IPS DF 19.7 (cell line): ENCODE results near the gene P4HB.

Source experiments
- DNase-seq: peaks from one replicate; pipeline ENCODE4 v3.0.0-alpha.2; 2013; ENCODE audit warnings: low read depth, low spot score

Gene P4HB

DNA sequence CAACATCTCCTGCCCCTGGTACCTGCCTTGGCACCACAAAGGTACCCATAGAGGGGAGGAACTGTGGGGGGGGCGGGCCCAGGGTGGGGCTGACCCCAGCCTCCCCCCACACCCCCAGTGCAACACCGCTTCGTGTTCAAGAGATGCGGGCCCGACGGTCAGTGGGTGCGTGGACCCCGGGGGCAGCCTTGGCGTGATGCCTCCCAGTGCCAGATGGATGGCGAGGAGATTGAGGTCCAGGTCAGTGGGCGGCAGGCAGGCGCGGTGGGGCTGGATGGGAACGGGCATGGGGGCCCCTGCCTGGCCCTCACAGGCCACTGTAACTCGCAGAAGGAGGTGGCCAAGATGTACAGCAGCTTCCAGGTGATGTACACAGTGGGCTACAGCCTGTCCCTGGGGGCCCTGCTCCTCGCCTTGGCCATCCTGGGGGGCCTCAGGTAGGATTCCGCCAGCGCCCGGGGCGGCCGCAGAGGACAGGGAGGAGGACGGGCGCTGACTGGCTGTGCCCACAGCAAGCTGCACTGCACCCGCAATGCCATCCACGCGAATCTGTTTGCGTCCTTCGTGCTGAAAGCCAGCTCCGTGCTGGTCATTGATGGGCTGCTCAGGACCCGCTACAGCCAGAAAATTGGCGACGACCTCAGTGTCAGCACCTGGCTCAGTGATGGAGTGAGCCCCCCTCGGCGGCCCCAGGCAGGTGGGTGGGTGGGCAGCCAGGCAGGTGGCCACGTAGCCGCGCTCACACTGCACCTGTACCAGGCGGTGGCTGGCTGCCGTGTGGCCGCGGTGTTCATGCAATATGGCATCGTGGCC, 49.2 kb downstream of the P4HB start:
- no peak for DNase-seq

DNA sequence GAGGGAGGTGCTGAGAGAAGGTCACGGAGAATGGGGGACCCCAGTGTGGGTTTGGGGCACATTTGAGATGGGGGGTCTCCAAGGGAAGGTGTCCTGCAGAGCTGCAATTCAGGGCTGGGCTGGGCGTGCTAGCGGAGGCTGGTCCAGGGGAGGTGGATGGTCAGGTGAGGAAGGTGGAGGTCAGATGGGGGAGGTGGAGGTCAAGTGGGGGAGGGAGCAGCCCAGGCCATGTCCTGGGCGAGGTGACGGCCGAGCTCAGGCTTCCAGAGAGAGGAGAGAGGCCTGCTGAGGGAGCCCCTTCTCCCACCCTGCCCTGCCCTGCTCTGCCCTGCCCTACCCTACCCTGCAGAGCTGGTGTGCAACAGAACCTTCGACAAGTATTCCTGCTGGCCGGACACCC, 49.9 kb downstream of the P4HB start:
- DNase-seq: no peak

DNA sequence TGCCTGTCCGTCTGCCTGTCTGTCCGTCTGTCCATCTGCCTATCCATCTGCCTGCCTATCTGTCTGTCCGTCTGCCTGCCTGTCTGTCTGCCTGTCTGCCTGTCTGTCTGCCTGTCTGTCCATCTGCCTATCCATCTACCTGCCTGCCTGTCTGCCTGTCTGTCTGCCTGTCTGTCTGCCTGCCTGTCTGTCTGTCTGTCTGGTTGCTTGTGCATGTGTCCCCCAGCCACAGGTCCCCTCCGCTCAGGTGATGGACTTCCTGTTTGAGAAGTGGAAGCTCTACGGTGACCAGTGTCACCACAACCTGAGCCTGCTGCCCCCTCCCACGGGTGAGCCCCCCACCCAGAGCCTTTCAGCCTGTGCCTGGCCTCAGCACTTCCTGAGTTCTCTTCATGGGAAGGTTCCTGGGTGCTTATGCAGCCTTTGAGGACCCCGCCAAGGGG, 50.8 kb downstream of the P4HB start:
- DNase-seq: no peak

DNA sequence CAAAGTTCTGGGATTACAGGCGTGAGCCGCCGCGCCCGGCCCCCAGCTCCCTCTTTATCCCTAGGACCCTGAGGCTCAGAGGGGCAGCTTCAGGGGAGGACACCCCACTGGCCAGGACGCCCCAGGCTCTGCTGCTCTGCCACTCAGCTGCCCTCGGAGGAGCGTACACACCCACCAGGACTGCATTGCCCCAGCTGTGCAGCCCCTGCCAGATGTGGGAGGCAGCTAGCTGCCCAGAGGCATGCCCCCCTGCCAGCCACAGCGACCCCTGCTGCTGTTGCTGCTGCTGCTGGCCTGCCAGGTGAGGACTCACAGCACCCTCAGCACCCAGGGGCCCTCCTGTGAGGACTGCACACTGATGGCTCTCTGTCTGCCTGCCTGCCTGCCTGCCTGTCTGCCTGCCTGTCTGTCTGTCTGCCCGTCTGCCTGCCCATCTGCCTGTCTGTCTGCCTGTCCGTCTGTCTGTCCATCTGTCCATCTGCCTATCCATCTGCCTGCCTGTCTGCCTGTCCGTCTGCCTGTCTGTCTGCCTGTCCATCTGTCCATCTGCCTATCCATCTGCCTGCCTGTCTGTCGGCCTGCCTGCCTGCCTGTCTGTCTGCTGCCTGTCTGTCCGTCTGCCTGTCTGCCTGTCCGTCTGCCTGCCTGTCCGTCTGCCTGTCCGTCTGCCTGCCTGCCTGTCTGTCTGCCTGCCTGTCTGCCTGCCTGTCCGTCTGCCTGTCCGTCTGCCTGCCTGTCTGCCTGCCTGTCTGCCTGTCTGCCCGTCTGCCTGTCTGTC, 51.4 kb downstream of the P4HB start:
- DNase-seq: no peak

DNA sequence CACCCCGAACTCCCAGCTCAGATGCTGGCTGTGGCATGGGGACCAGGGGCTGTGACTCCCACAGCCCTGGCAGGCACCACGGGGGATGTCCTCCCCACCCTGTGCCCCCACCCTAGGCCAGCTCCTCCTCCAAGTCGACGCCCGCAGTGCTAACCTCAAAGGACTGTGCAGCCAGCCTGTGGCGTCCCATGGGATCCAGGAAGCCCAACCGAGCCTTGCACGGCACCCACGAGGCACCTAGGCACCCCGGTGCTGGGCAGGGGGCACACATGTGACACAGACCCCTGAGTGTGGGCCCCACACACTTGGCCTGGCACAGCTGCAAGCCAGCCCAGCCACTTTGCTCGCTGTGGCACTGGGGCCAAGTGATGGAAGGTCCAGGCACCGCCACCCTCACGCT, 52.5 kb downstream of the P4HB start:
- no peak for DNase-seq

DNA sequence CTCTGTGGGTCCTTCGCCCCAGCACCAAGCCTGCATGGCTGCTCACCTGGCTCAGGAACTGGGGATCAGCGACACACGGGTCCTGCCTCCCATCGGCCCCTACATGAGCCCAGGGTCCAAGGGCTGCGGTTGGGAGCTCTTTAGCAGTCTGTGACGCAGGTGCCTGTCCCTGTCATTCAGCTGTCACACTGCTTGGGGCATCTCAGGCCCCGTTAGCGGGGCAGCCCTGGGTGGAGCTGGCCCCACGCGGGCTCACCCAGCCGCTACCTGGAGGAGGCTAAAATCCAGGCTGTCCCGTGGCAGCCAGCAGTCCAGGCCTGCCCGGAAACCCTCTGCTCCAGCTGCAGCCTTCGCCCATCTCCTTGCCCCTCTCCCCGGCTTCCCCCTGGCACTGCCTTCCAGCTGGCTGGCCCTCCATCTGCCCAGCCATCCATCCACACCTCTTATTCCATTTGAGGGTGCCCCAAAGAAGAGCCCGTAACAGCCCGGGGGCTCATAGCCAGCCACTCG, 53.1 kb downstream of the P4HB start:
- no peak for DNase-seq

DNA sequence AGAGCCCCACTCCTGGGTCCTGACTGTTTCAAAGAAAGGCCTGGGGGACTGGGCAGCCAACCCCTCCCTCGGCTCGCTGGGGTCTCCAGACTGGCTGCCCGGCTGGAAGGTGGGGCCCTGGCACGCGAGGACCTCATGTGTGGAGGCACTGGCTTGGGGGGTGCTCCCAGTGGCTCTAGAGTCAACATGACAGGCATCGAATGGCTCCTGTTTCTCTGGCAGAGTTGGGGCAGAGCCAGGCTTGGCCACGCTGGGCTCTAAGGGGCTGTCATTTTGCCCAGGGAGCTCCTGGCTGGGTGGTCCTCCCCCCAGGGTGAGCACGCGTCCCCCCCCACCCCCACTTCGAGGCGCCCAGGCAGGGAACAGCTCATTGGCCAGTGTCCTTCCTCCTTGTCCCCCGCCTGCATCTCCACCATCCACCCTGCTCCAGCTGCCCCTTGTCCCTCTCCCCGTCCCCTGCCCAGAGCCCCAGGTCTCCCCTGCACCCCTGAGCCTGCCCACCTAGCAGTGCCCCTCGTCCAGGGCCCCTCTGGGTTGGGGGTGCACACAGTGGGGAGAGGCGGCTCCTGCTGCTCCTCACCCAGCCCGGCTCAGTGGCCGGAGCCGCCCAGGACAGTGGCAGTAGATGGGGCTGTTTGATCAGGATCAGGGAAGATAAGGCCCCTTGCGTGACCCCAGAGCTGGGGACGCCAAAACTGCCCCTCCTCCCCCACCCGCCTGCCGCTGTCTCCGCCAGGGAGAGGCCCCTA, 53.7 kb downstream of the P4HB start:
- no peak for DNase-seq

DNA sequence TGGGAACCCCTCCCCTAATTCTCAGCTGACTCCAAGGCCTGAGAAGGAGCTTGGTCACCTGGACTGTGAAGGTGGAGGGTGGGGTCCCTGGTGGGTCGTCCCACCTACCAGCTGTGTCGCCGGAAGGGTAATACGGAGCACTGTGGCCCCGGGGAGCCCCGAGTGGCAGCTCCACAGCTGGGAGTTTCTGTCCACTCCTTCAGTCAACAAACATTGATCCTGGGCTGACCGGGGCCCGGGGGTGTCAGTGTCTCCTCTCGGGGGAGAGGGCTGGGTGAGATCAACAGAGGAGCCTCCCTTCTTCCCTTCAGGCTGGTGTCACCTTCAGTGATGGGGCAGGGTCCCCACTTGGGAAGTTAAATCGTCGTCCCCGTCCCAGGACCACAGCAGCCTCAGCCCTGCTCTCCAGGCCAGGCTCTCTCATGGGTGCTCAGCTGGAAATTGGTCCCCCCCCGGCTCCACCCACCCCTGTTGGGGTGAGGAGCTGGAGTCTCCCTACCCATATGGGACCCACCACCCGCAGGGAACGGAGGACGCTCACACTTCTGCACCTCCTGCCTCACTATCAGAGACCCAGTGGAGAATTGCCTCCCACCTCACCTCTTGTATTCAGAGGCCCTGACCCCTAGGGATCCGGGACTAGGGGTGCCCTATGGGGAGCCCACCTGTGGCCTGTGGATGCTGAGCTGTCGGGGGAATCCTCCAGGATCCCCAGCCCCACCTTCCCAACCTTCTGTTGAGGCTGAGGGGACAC, 54.5 kb downstream of the P4HB start:
- DNase-seq: no peak

DNA sequence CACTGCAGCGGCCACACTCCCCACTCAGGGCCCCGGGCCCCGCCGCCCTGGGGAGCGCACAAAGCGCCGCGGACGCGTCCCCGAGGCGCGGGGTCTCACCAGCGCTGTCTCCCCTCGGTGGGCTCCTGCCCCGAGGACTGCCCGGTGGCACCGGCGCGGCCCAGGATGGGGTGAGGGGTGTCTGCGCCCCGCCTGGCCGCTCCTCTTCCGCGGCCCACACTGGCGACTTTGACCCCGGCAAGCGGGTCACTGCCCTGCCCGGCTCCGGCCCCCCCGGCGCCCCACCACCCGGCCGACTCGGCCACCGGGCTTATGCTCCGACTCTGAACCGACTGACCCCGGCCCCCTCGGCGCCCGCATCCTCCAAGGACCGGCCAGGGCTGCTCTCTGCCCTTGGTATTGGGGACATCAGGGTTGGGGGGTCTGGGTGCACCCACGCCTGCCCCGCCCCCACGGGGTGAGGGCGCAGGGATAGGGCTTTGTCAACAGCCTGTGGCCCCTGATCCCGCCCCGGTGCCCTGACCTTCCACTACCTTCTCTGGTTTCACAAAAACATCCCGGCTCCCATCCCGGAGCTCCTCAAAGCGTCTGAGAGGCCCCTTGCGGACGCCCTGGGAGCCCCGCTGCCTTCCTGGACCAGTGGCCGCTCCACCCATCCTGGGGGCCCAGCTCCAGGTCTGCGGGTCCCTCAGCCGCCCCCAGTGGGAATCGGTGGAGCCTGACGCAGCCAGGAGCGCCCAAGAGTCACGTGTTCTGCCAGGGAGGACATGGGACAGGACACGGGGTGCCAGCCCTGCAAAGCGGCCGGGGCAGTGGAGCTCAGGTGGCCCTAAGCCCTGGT, 55.6 kb downstream of the P4HB start:
- no peak for DNase-seq

DNA sequence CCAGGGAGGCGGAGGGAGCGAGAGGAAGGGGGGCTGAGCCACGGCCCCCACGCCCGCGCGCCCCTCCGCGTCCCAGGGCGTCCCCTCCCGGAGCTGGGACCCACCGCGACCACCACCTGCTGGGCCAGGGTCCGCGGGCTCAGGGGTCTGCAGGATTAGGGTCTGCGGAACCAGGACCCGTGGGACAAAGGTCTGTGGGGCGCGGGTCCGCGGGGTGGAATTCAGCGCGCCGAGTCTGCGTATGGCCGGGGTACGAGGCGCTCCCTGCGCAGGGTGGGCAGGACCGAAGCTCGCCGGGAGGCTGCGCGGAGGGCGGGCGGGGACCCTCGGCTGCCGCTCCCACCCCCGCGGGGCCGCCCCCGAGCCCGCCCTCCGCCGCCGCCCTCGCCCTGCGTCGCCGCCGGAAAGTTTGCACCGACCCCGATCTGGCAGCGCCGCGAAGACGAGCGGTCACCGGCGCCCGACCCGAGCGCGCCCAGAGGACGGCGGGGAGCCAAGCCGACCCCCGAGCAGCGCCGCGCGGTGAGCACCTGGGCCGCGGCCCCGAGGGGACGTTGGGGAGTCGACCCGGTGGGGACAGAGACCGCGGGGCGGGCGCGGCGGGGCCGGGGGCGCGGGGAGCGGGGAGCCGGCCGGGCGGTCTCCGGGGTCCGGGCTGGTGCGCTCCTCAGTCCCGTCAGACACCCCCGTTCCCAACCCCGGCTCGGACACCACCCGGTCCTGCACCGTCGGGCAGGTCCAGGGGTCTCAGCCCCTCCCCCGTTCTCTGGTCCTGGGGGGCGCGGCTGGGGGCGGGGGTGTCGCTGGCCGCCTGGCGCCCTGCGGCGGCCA, 56.4 kb downstream of the P4HB start, which contains the start of gene GCGR:
Gene GCGR, plus strand, starts transcription at position 423 of the 831 bp plus-strand sequence. CDS start 4,869 bp downstream, outside the sequence.
- no peak for DNase-seq

DNA sequence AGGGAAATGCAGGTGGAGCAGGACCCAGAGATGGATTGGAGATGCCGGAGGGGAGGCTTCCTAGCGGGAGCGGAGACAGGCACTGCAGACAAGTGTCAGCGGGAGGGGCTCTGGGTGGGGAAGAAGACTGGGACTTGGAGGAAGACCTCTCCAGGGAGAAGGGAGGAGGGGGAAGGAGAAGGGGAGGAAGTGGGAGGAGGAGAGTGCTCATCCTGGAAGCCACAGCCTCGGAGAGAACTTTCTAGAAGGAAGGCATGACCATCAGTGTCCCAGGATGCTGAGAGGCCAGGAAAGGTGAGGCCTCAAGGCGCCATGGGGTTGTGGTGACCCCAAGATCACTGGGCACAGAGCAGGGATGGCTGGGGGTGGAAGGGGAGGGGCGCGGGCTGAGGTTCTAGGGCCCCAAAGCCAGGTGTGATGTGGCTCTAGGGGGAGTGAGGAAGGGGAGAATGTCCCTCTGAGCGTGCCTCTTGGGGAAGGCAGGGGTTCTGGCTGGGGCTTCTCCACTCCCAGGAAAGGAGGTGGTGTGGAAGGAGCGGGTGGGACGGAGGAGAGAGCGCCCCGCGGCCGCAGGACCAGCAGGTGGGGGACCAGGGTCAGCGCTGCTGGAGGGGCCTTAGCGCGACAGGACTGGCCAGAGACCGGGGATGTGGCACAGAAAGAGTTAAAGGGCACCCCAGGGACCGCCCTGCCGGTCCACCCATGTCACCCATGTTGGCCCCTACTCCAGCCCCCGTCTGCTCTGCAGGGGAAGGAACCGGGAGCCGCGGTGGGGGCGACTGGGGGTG, 57.3 kb downstream of the P4HB start:
- no peak for DNase-seq

DNA sequence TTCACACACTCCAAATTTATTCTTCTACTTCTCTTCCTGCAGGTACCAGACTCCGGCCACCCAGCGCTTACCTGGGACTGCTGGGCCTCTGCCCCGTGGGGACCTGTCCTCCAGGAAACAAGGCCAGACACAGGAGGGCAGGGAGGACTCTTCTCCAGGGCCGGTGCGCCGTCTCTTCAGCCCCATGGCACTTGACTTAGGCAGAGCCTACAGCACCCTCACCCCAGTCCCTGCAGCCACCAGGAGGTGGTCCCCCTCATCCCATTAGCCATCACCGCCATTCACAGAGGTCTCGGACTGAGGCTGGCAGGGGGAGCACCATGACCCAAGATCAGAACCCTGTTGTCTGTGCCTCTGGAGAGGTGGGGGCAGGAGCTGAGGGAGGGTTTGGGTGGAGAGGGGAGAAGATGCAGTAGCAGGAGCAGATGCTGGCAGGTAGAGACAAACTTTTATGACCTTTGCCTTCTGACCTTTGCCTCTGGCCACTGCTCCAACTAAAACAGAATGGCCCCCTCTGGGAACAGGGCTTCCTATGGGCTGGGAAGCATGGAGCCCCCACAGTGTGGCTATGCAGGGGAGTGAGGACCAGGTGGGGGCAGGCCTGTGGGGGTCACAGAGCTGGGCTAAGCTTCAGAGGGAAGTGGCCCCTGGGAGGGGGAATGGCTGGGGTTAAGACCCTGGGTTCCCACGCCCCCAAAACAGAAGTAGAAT, 58.1 kb downstream of the P4HB start:
- DNase-seq: no peak

DNA sequence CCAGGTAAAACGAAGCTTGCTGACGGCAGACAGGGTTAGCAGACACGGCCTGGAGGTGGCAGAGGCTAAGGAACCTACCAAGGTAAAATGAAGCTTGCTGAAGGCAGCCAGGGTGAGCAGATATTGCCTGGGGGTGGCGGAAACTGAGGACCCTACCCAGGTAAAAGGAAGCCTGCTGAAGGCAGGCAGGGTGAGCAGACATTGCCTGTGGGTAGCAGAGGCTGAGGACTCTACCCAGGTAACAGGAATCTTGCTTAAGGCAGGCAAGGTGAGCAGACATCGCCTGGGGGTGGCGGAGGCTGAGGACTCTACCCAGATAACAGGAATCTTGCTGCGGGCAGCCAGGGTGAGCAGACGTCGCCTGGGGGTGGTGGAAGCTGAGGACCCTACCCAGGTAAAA, 59.0 kb downstream of the P4HB start:
- no peak for DNase-seq

DNA sequence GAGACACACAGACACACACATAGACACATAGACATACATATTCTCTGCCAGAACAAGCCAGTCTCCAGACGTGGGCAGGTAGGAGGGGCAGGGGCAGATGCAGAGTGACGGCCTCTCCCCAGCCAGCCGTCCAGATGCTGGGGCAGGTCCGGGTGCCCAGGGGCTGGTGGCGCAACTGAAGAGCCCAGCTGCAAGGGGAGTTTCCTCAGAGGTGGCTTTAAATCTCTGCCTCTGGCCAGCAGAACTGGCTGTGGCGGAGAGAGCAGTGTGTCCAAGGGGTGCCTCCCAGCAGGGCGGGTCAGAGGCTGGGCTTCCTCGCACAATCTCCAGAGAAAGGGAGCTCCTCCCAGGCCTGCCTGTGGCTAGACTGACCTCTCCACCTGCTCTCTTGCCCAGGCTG, 65.8 kb downstream of the P4HB start:
- no peak for DNase-seq

DNA sequence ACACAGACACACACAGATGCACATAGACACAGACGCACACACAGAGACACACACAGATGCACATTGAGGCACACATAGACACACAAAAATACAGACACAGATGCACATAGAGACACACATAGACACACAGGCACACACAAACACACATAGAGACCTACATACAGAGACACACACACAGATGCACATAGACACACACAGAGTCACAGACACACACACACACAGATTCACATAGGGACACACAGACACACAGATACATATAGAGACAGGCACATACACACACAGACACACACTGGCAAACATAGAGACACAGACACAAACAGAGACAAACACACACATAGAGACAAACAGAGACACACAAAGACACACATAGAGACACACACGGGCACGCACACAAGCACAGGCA, 66.3 kb downstream of the P4HB start:
- no peak for DNase-seq
